ENCODE measurements around the gene KIAA0513.

KIAA0513 gene

DNA sequence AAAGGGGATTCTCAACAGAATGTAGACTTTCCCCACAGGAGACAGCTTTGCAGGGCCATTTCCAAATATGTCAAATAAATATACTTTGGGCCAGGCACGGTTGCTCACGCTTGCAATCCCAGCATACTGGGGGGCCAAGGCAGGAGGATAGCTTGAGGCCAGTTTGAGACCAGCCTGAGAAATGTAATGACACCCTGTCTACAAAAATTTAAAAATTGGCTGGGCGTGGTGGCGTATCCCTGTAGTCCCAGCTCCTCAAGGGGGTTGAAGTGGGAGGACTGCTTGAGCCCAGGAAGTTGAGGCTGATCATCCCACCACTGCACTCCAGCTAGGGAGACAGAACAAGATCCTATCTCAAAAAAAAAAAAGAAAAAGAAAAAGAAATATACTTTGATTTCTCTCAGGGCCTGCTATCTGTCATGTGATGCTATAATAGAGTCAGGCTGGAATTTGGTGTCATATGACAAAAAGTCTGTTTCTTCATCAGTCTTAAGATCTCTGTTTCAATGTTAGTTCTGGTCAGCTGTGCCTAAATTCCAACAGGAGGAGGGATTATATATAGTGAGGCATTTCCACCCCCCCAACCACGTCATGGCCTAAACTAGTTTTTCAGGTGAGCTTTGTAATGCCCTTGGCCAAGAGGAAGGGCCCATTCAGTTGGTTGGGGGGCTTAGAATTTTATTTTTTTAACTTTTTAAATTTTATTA lies 12.0 kb upstream of the KIAA0513 start:
- no peak overlapping the region for H3K4me3 ChIP-seq (ENCODE audit: low read depth, low read length)
- TF ChIP-seq, protein P1, sequence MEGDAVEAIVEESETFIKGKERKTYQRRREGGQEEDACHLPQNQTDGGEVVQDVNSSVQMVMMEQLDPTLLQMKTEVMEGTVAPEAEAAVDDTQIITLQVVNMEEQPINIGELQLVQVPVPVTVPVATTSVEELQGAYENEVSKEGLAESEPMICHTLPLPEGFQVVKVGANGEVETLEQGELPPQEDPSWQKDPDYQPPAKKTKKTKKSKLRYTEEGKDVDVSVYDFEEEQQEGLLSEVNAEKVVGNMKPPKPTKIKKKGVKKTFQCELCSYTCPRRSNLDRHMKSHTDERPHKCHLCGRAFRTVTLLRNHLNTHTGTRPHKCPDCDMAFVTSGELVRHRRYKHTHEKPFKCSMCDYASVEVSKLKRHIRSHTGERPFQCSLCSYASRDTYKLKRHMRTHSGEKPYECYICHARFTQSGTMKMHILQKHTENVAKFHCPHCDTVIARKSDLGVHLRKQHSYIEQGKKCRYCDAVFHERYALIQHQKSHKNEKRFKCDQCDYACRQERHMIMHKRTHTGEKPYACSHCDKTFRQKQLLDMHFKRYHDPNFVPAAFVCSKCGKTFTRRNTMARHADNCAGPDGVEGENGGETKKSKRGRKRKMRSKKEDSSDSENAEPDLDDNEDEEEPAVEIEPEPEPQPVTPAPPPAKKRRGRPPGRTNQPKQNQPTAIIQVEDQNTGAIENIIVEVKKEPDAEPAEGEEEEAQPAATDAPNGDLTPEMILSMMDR (IDR thresholded peaks at IDR 0.05; ENCODE audit: low read depth, low read length), result no peak
- TF ChIP-seq POLR2A (IDR thresholded peaks at IDR 0.05; ENCODE audit: extremely low read depth, insufficient read length), result no peak
- TF ChIP-seq, protein P2, sequence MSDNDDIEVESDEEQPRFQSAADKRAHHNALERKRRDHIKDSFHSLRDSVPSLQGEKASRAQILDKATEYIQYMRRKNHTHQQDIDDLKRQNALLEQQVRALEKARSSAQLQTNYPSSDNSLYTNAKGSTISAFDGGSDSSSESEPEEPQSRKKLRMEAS (IDR thresholded peaks at IDR 0.05; ENCODE audit: low read depth, low read length), result no peak
- no peak for TF ChIP-seq MYC (IDR thresholded peaks at IDR 0.05; ENCODE audit: low read depth, low read length)
- no peak for DNase-seq (ENCODE audit: low read depth)

DNA sequence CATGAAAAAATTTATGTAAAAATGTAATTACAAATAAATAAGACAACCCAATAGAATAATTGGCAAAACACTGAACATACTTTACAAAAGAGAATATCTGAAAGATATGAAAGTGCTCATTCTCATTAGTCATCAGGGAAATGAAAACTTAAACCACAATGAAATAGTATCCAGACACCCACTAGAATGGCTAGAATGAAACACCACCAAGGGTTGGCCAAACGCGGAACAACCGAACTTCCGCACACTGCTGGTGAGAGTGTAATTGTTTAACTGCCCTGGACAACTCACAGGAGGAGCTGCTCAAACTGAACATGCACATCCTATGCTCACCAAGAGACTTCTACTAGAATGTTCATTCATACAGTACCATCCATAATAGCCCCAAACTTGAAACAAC lies 10.4 kb upstream of the KIAA0513 start:
- H3K4me3 ChIP-seq (ENCODE audit: low read depth, low read length), result no peak overlapping the region
- TF ChIP-seq POLR2A (IDR thresholded peaks at IDR 0.05; ENCODE audit: extremely low read depth, insufficient read length) (no peak), MYC (IDR thresholded peaks at IDR 0.05; ENCODE audit: low read depth, low read length) (no peak)
- TF ChIP-seq, protein P2 (IDR thresholded peaks at IDR 0.05; ENCODE audit: low read depth, low read length), result no peak
- TF ChIP-seq, protein P1 (IDR thresholded peaks at IDR 0.05; ENCODE audit: low read depth, low read length), result no peak
- DNase-seq (ENCODE audit: low read depth), result peak; percentile 93

DNA sequence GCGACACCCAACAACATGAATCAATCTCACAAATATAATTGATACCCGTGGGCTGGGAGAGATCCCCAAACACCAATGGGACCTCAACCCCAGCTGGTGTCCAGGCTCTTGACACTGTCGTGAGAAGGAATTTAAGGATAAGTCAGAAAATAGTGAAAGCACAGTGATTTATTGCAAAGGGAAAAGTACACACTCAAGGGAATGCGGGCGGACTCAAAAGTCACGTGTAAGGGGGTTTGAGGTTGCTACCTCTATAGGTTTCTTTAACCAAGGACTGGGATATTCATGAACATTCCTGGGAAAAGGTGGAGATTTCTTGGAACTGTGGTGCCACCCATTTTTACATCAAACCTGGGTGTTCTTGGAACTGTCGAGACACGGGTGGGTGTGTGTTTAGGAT lies 10.0 kb upstream of the KIAA0513 start:
- H3K4me3 ChIP-seq (ENCODE audit: low read depth, low read length), result no peak overlapping the region
- TF ChIP-seq, protein P2 (IDR thresholded peaks at IDR 0.05; ENCODE audit: low read depth, low read length), result no peak
- no peak for TF ChIP-seq MYC (IDR thresholded peaks at IDR 0.05; ENCODE audit: low read depth, low read length)
- TF ChIP-seq, protein P1 (IDR thresholded peaks at IDR 0.05; ENCODE audit: low read depth, low read length), result no peak
- no peak for TF ChIP-seq POLR2A (IDR thresholded peaks at IDR 0.05; ENCODE audit: extremely low read depth, insufficient read length)
- no peak for DNase-seq (ENCODE audit: low read depth)

DNA sequence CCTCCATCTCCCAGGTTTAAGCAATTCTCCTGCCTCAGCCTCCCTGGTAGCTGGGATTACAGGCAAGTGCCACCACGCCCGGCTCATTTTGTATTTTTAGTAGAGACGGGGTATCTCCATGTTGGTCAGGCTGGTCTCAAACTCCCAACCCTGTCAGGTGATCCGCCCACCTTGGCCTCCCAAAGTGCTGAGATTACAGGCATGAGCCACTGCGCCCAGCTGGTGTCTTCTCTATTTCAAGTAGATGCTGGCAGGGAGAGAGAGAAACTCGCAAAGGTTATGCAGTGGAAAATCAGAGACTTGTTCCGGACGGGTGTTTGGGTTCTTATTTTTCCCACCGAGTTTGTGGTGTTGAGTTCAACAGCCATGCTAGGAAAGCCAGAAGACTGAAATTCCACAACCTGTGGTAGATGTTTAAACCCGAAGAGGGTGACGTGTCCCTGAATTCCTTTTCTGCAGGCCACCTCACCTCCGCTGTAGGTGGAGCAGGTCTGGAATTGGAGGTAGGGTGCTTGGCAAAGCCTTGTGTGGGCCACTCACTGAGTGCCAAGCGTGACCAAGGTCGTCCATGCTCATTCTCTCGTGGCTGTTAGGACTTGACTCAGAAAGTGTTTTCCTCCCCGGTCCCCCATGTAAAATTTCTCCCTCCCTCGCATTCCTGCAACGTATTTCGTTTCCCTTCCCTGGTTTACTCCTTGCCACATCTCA lies 8.9 kb upstream of the KIAA0513 start:
- TF ChIP-seq, protein P2 (IDR thresholded peaks at IDR 0.05; ENCODE audit: low read depth, low read length), result no peak
- no peak for TF ChIP-seq POLR2A (IDR thresholded peaks at IDR 0.05; ENCODE audit: extremely low read depth, insufficient read length)
- TF ChIP-seq, protein P1 (IDR thresholded peaks at IDR 0.05; ENCODE audit: low read depth, low read length), result no peak
- no peak for TF ChIP-seq MYC (IDR thresholded peaks at IDR 0.05; ENCODE audit: low read depth, low read length)
- DNase-seq (ENCODE audit: low read depth), result no peak
- H3K4me3 ChIP-seq (ENCODE audit: low read depth, low read length), result no peak overlapping the region

DNA sequence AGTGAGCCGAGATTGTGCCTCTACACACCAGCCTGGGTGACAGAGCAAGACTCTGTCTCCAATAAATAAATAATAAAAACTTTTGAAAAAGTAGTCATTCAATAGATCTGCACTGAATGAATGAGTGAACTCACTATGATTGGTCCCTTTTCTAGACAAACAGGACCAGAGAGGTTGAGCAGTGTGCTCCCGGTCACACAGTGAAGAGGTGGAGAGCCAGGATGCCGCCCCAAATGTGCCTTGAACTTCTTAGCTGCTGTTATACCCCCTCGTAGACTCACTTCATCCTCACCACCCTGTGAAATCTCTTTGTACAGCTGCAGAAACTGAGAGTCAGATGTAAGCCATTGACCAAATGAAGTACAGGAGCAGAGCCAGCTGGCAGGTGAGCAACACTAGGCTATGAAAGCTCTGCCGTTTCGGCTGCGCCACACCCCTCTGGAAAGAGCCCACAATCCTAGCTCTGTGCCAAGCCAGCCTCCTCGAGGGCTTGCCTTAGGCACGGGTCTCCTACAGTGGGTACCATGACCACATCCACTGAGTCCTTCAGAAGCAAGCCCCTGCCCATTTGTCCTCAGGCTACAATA lies 7.8 kb upstream of the KIAA0513 start:
- no peak for DNase-seq (ENCODE audit: low read depth)
- no peak for TF ChIP-seq MYC (IDR thresholded peaks at IDR 0.05; ENCODE audit: low read depth, low read length)
- TF ChIP-seq, protein P1 (IDR thresholded peaks at IDR 0.05; ENCODE audit: low read depth, low read length), result no peak
- TF ChIP-seq, protein P2 (IDR thresholded peaks at IDR 0.05; ENCODE audit: low read depth, low read length), result no peak
- TF ChIP-seq POLR2A (IDR thresholded peaks at IDR 0.05; ENCODE audit: extremely low read depth, insufficient read length), result no peak
- no peak overlapping the region for H3K4me3 ChIP-seq (ENCODE audit: low read depth, low read length)
